ENCODE measurements around the gene ARF1. TPM values are rescaled to one million over a fixed set of nuclear protein-coding genes. Genes with fewer than 3 reads are reported as not detected.

ARF1 gene
- total RNA-seq, 4 donors from 2014 or later, result 165 to 340 (median 203) TPM

DNA sequence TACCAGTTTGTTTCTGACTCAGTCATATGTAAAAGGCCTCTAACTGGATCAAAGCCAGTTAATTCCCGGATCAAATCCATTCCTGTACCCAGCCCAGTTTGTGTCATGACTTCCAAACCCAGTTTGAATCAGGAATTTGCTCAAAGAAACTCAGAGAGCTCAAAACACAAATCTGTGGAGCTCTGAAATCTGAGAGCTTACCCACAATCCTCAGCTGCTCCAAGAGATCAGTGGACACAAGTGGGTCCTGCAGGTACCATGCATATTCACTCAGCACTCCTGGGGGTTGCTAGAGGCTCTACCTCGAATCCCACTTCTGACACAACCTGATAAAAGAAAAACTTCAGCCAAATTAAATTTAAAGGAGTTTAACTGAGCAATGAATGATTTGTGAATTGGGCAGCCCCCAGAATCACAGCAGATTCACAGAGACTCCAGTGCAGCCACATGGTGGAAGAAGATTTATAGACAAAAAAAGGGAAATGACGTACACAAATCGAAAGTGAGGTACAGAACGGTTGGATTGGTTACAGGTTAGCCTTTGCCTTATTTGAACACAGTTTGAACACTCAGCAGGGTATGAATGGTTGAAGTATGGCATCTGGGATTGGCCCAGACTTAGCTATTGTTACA, 38.5 kb downstream of the ARF1 start:
- no peak for TF ChIP-seq CTCF (IDR thresholded peaks at IDR 0.05)
- no peaks in the 10 kb centered on the region for H3K36me3 ChIP-seq
- H3K9me3 ChIP-seq, result no peaks in the 10 kb centered on the region
- no peak overlapping the region for H3K4me3 ChIP-seq
- DNase-seq, result no peak
- no peaks in the 10 kb centered on the region for H3K4me1 ChIP-seq
- H3K27me3 ChIP-seq, result no peaks in the 10 kb centered on the region
- H3K27ac ChIP-seq, result no peak overlapping the region
- intact Hi-C loops (cut with DNase I; ENCODE audit: low total_unique reads), result no loop called here

DNA sequence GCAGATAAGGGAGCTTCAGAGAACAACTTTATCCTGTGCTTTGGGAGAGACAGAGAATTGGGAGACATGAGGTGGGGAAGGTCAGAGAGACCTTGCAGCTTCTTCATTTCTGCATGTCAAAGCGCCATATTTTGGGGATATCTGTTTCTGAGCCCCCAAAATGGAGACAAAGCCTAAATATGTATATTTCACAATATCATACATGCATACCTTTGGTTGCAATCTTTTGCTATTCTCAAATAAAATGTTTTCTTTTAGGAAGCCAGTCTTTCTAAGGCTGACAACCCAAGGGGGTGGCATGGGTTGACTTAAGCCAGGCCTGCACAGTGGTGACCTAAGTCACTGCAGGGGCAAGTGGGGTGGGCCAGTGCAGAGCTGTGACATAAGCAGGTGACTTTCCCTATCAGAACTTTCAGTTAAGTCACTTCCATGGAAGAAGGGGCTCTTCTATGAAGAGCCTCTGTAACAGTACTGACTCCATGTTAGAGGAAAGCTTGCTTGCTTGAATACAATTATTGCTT, 40.5 kb downstream of the ARF1 start:
- Histone ChIP-seq H3K4me1 (no peaks in the 10 kb centered on the region), H3K9me3 (no peaks in the 10 kb centered on the region), H3K27ac (no peak overlapping the region), H3K36me3 (no peaks in the 10 kb centered on the region), H3K27me3 (no peaks in the 10 kb centered on the region), H3K4me3 (no peak overlapping the region)
- TF ChIP-seq CTCF (IDR thresholded peaks at IDR 0.05) (no peak), POLR2A (IDR thresholded peaks at IDR 0.05) (no peak)
- intact Hi-C loops (cut with DNase I; ENCODE audit: low total_unique reads), result no loop called here
- DNase-seq, result no peak

- Histone ChIP-seq H3K4me3 (no peak overlapping the region), H3K36me3 (no peaks in the 10 kb centered on the region), H3K9me3 (no peaks in the 10 kb centered on the region), H3K27ac (no peak overlapping the region), H3K27me3 (no peaks in the 10 kb centered on the region), H3K4me1 (no peaks in the 10 kb centered on the region)
- intact Hi-C loops (cut with DNase I; ENCODE audit: low total_unique reads), result no loop called here
- DNase-seq, result no peak
- TF ChIP-seq CTCF (IDR thresholded peaks at IDR 0.05), result no peak
- no peak for TF ChIP-seq POLR2A (IDR thresholded peaks at IDR 0.05)
Measured at GRCh38 chr1:228123505-228123904, 41.0 kb downstream of the ARF1 start.

GRCh38 chr1:228125185-228125584, 42.7 kb downstream of the ARF1 start:
- H3K4me3 ChIP-seq, result no peak overlapping the region
- intact Hi-C loops (cut with DNase I; ENCODE audit: low total_unique reads), result no loop called here
- H3K9me3 ChIP-seq, result no peaks in the 10 kb centered on the region
- no peaks in the 10 kb centered on the region for H3K36me3 ChIP-seq
- TF ChIP-seq CTCF (IDR thresholded peaks at IDR 0.05), result no peak
- TF ChIP-seq POLR2A (IDR thresholded peaks at IDR 0.05), result no peak
- no peak overlapping the region for H3K27ac ChIP-seq
- H3K27me3 ChIP-seq, result no peaks in the 10 kb centered on the region
- DNase-seq, result no peak
- H3K4me1 ChIP-seq, result no peaks in the 10 kb centered on the region

GRCh38 chr1:228131766-228132165, 49.3 kb downstream of the ARF1 start:
- no peak for TF ChIP-seq CTCF (IDR thresholded peaks at IDR 0.05)
- no peak for TF ChIP-seq POLR2A (IDR thresholded peaks at IDR 0.05)
- H3K9me3 ChIP-seq, result no peaks in the 10 kb centered on the region
- no peak overlapping the region for H3K4me3 ChIP-seq
- H3K27me3 ChIP-seq, result no peaks in the 10 kb centered on the region
- no peaks in the 10 kb centered on the region for H3K36me3 ChIP-seq
- intact Hi-C loops (cut with DNase I; ENCODE audit: low total_unique reads), result no loop called here
- no peaks in the 10 kb centered on the region for H3K4me1 ChIP-seq
- DNase-seq, result no peak
- no peak overlapping the region for H3K27ac ChIP-seq
